Non-pigmented ciliary epithelial cell (primary cell): ENCODE measurements around the gene MASP2.
A peak's percentile ranks its signal among the peaks of the same experiment; 100 is the strongest.
"Not testable (repeated sequence)": the region's sequence is repeated elsewhere in the genome, so short reads cannot be mapped to it uniquely, and the experiment has no call there.

Experiments
- DNase-seq: peaks from one replicate; pipeline ENCODE4 v3.0.0-alpha.2; 2010; ENCODE audit warnings: low read depth

Gene MASP2

DNA sequence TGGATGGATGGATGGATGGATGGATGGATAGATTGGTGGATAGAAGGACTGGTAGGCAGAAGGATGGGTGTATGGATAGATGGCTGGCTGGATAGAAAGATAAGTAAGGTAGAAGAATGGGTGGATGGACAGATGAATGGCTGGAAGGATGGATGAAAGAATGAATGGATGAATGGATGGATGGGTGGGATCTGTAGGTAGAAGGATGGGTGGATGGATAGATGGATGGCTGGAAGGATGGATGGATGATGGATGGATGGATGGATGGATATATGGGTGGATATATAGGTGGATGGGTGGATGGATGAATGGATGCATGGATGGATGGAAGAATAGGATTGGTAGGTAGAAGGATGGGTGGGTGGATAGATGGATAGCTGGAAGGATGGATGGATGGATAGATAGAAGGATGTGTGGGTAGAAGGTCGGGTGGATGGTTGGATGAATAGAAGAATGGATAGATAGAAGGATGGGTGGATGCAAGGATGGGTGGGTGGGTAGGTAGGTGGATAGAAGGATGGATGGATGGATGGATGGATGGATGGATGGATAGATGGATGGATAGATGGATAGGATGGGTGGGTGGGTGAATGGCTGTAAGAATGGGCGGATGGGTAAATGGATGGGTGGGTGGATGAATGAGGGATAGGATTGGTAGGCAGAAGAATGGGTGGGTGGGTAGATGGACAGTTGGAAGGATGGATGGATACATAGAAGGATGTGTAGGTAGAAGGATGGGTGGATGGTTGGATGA lies 7.5 kb downstream of the MASP2 start:
- DNase-seq = no peak

- peak; percentile 48 for DNase-seq
These were observed 9.3 kb downstream of the MASP2 start for GRCh38 chr1:11037740-11038182.

DNA sequence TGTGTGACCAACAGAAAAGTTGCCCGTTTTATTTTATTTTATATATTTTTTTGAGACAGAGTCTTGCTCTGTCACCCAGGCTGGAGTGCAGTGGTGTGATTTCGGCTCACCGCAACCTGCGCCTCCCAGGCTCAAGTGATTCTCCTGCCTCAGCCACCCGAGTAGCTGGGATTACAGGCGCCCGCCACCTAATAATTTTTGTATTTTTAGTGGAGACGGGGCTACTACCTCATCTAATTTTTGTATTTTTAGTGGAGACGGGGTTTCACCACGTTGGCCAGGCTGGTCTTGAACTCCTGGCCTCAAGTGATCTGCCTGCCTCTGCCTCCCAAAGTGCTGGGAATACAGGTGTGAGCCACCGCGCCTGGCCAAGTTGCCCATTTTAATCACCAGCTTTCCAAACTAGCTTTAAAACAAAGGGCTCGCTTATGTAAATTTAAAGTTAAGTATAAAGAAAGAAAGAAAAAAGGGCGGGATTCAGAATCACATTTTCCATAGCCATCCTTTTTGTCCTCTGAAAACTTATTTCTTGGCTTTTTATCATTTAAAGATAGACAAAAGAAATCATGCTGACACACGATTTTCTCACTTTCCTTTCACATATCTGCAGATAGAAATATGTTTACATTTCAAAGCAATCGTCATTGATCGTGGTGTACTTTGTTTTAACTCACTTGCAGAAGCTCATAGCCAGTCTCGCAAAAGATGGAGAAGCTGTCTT lies 9.9 kb downstream of the MASP2 start:
- DNase-seq = not testable (repeated sequence)

GRCh38 chr1:11031624-11032262 lies 15.3 kb downstream of the MASP2 start:
- no peak for DNase-seq

- no peak for DNase-seq
These were observed 16.2 kb downstream of the MASP2 start for GRCh38 chr1:11030865-11031264.

- DNase-seq = no peak
These were observed 19.0 kb downstream of the MASP2 start for GRCh38 chr1:11028018-11028417.

DNA sequence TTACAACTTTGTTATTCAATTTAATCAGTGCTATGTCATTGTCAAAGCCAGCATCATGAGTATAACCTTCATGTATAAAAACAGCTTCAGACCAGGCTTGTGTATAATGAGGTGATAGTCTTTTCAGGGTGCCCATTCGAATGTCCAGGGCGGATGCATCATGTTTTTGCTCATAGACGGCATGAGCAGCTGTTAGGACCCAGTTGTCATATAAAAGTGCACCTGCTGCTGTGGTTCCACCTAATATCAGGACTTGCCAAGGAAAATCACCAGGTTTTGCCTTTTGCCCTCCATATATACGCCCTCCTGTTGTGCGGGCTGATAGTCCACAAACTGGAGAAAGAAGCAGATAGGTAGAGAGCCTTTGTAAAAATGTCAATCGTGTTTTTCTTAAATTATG lies 19.7 kb downstream of the MASP2 start:
- no peak for DNase-seq

DNA sequence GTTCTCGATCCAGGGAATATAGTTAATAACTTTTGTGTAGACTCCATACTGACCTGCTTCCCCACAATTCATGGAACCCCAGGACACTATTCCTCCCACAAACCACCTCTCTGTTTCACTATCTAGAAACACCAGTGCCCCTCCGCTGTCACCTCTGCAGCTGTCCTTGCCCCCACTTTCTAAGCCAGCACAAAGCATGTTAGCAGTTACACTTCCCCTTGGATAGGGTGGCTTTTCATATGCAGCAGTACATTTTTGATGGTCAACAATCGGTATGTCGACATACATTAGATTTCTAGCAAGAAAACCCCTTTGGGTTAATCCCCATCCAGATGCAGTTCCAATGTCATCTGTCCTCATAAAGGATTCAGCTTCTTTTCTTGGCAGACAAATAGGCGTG lies 20.1 kb downstream of the MASP2 start:
- DNase-seq = no peak

DNA sequence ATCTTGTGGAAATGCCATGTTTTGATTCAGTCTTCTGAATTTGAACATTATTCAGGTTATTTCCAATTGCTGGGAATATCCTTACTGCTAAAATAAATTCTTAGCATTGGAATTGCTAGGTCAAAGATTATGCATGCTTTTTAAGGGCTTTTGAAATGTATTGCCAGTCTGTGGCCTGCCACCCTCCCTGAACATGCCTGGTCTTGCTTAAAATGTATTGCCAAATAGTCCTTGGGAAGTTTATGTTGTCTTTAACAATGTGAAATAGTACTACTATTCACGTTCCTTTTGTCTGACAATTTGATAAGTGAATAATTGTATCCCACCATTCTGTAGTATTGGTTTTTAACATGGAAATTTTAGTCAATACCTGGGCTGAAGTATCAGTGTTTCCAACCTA lies 21.0 kb downstream of the MASP2 start:
- DNase-seq = no peak

DNA sequence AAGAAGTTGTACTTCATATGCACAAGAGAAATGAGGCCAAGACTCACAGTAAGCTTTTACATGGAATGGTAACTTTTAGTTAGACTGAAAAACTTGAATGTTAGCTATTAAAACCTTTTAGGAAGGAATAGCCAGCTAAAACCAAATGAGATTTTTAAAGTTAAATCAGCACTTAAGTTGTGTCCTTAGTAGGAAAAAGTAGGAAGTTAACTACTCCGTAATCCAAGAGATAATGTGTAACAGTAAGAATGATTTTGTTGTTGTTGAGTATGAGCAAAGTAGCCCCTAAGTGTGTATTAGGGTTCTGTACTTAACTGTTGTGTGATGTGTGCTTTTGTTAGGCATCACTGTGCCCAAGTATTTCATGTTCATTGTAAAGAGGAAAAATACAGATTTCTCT lies 21.4 kb downstream of the MASP2 start:
- DNase-seq = no peak

GRCh38 chr1:11024874-11025203 lies 22.2 kb downstream of the MASP2 start:
- no peak for DNase-seq

DNA sequence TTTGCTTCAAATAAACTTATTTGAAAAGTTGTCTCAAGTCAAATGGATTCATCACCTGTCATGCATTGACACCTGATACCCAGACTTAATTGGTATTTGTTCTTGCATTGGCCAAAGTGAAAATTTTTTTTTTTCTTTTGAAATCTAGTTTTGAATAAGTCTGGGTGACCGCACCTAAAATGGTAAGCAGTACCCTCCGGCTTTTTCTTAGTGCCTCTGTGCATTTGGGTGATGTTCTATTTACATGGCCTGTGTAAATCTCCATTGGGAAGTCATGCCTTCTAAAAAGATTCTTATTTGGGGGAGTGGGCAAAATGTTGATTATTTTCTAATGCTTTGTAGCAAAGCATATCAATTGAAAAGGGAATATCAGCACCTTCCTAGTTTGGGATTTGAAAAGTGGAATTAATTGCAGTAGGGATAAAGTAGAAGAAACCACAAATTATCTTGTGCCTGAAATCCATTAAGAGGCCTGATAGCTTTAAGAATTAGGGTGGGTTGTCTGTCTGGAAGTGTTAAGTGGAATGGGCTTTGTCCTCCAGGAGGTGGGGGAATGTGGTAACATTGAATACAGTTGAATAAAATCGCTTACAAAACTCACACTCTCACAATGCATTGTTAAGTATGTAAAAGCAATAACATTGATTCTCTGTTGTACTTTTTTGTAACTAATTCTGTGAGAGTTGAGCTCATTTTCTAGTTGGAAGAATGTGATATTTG lies 22.7 kb downstream of the MASP2 start:
- DNase-seq = no peak

DNA sequence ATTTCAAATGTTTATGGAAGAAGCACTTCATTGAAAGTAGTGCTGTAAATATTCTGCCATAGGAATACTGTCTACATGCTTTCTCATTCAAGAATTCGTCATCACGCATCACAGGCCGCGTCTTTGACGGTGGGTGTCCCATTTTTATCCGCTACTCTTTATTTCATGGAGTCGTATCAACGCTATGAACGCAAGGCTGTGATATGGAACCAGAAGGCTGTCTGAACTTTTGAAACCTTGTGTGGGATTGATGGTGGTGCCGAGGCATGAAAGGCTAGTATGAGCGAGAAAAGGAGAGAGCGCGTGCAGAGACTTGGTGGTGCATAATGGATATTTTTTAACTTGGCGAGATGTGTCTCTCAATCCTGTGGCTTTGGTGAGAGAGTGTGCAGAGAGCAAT lies 23.8 kb downstream of the MASP2 start:
- no peak for DNase-seq

GRCh38 chr1:11019971-11020370 lies 27.1 kb downstream of the MASP2 start:
- DNase-seq = no peak

DNA sequence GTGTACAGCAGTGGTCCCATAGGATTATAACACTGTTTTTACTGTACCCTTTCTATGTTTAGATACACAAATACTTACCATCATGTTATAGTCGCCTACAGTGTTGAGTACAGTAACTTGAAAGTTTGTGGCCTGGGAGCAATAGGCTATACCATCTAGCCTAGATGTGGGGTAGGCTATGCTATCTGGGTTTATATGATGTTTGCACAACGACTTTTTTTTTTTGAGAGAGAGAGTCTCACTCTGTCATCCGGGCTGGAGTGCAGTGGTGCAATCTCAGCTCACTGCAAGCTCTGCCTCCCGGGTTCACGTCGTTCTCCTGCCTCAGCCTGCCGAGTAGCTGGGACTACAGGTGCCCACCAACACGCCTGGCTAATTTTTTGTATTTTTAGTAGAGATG lies 27.7 kb downstream of the MASP2 start:
- DNase-seq = not testable (repeated sequence)

GRCh38 chr1:11013160-11013531 lies 33.9 kb downstream of the MASP2 start:
- DNase-seq = no peak

DNA sequence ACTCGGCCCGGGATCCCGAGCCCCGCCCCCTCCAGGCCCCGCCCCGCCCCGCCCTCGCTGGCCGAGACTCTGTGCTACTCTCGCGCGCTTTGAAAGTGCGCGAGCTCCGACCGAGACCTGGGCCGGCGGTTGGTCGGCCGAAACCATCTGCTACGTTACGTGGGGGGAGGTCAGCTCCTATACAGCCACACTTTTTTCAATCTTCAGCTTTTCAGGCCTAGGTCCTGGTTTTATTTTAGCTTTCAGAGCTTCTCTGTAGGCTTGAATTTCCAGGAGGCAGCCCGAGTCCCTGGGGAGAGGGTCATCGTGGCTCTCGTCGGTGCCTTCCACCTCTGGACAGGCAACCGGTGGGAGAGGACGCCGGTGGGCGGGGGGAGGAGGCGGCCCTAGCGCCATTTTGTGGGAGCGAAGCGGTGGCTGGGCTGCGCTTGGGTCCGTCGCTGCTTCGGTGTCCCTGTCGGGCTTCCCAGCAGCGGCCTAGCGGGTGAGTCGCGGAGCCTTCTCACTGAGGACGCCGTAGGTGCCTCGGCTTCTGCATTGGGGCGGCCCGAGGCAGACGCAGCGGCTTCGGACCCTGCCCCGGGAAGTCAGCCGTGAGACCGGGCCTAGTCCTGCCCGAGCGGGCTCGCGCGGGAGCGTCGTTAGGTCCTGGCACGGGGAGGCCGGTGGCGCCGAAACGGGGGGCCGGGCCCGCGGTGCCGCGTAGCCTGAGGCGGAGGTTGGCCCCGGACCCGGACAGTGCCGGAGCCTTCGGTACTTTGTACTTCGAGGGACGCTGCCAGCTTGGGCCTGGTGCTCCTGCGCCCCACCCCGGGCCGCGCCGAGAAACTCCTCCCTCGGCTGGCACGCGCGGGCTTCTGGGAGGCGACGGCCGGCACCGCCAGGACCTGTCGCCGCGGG lies 34.5 kb downstream of the MASP2 start, which contains the start of gene TARDBP:
TARDBP (plus strand) TSS at position 395 of the 900 bp plus-strand sequence. CDS start 1,074 bp downstream, outside the sequence.
- peak; percentile 35 for DNase-seq

DNA sequence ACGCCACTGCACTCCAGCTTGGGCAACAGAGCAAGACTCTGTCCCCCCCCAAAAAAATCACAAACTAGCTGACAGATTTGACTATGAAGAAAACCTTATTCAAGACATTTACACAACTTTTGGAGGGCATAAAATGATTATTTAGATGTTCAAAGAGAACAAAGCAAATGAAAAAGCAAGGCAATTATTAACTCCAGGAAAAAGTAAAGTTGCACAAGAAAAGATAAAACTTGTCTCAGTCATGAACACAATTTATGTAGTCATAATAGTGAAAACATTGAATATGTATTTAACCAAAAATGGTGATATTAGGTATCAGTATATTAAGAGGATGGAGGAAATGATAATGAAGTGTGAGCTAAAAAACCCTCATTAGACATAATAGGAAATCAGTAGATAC lies 46.5 kb downstream of the MASP2 start:
- DNase-seq = no peak

GRCh38 chr1:10996100-10996499 lies 50.9 kb downstream of the MASP2 start:
- DNase-seq = no peak

GRCh38 chr1:10992864-10993263 lies 54.2 kb downstream of the MASP2 start:
- DNase-seq = no peak

GRCh38 chr1:10992004-10992403 lies 55.0 kb downstream of the MASP2 start:
- not testable (repeated sequence) for DNase-seq
